Measurements from ENCODE around the gene ST3GAL3.

ST3GAL3 gene

GRCh38 chr1:43925846-43926245 is 218.5 kb downstream of the ST3GAL3 start:
- DNase-seq (no peak), ATAC-seq (no peak)
- Mint-ChIP-seq H3K9me3 (no peaks in the 10 kb centered on the region), H3K27me3 (no peaks in the 10 kb centered on the region), H3K4me3 (no peak overlapping the region), H3K4me1 (peaks cover 7% of the 10 kb centered on the region), H3K27ac (no peak overlapping the region)

- Mint-ChIP-seq H3K27me3 (peaks cover 33% of the 10 kb centered on the region), H3K9me3 (no peaks in the 10 kb centered on the region), H3K27ac (no peak overlapping the region), H3K4me1 (peaks cover 29% of the 10 kb centered on the region), H3K4me3 (no peak overlapping the region)
- peak; percentile 39 for ATAC-seq
- peak in 1 of 2 donors; percentile 18 for DNase-seq
These were observed 223.0 kb downstream of the ST3GAL3 start for GRCh38 chr1:43930168-43930948.

GRCh38 chr1:43930949-43931275 is 223.6 kb downstream of the ST3GAL3 start:
- DNase-seq (no peak), ATAC-seq (no peak)
- H3K4me3 Mint-ChIP-seq: no peak overlapping the region
- peaks cover 34% of the 10 kb centered on the region for H3K4me1 Mint-ChIP-seq
- peaks cover 38% of the 10 kb centered on the region for H3K27me3 Mint-ChIP-seq
- no peak overlapping the region for H3K27ac Mint-ChIP-seq
- H3K9me3 Mint-ChIP-seq: no peaks in the 10 kb centered on the region

GRCh38 chr1:43931711-43932660 is 224.7 kb downstream of the ST3GAL3 start:
- no peaks in the 10 kb centered on the region for H3K9me3 Mint-ChIP-seq
- H3K27ac Mint-ChIP-seq: no peak overlapping the region
- no peak overlapping the region for H3K4me3 Mint-ChIP-seq

GRCh38 chr1:43932786-43933385 is 225.6 kb downstream of the ST3GAL3 start:
- no peak for ATAC-seq
- Mint-ChIP-seq H3K27ac (peak overlapping the region in 1 of 2 donors; percentile 1), H3K4me1 (peaks cover 39% of the 10 kb centered on the region), H3K9me3 (no peaks in the 10 kb centered on the region), H3K27me3 (peaks cover 45% of the 10 kb centered on the region), H3K4me3 (peak overlapping the region in 1 of 2 donors; percentile 81)
- peak in 1 of 2 donors; percentile 7 for DNase-seq

More at GRCh38 chr1:43931711-43932660, 224.7 kb downstream of the ST3GAL3 start:
- H3K27me3 Mint-ChIP-seq: peaks cover 45% of the 10 kb centered on the region
- peaks cover 39% of the 10 kb centered on the region for H3K4me1 Mint-ChIP-seq
- ATAC-seq (no peak), DNase-seq (no peak)

GRCh38 chr1:43933386-43934100 is 226.2 kb downstream of the ST3GAL3 start, which contains the start of gene ARTN:
TSS of gene ARTN (plus strand) at chr1:43933801. CDS start at chr1:43935657, 1,856 bp downstream.
- DNase-seq: peak in 1 of 2 donors; percentile 12
- no peak for ATAC-seq
- H3K4me1 Mint-ChIP-seq: peaks cover 39% of the 10 kb centered on the region
- no peaks in the 10 kb centered on the region for H3K9me3 Mint-ChIP-seq
- peaks cover 45% of the 10 kb centered on the region for H3K27me3 Mint-ChIP-seq
- H3K4me3 Mint-ChIP-seq: peak within 1 kb of the TSS; percentile 53 to 81
- peak within 1 kb of the TSS; percentile 24 to 43 for H3K27ac Mint-ChIP-seq

GRCh38 chr1:43934101-43934985 is 227.0 kb downstream of the ST3GAL3 start:
- Mint-ChIP-seq H3K27ac (peak overlapping the region; percentile 24 to 43), H3K9me3 (no peaks in the 10 kb centered on the region), H3K4me1 (peaks cover 38% of the 10 kb centered on the region), H3K27me3 (peaks cover 45% of the 10 kb centered on the region), H3K4me3 (peak overlapping the region; percentile 53 to 81)
- DNase-seq (peak; percentile 64 to 65), ATAC-seq (peak; percentile 67)

- Mint-ChIP-seq H3K9me3 (no peaks in the 10 kb centered on the region), H3K4me3 (peak overlapping the region in 1 of 2 donors; percentile 81), H3K27me3 (peaks cover 45% of the 10 kb centered on the region), H3K27ac (peak overlapping the region in 1 of 2 donors; percentile 36), H3K4me1 (peaks cover 32% of the 10 kb centered on the region)
- DNase-seq (no peak), ATAC-seq (no peak)
These were observed 227.6 kb downstream of the ST3GAL3 start for GRCh38 chr1:43934986-43935324.

- H3K4me1 Mint-ChIP-seq: peaks cover 32% of the 10 kb centered on the region
- ATAC-seq: peak; percentile 1
- H3K9me3 Mint-ChIP-seq: no peaks in the 10 kb centered on the region
- no peak for DNase-seq
- H3K27me3 Mint-ChIP-seq: peaks cover 45% of the 10 kb centered on the region
- peak overlapping the region in 1 of 2 donors; percentile 64 for H3K27ac Mint-ChIP-seq
- H3K4me3 Mint-ChIP-seq: peak overlapping the region; percentile 11 to 55
These were observed 228.5 kb downstream of the ST3GAL3 start for GRCh38 chr1:43935711-43936427.

- Mint-ChIP-seq H3K4me1 (peaks cover 32% of the 10 kb centered on the region), H3K9me3 (no peaks in the 10 kb centered on the region), H3K27me3 (peaks cover 45% of the 10 kb centered on the region), H3K4me3 (peak overlapping the region; percentile 78 to 83), H3K27ac (peak overlapping the region in 1 of 2 donors; percentile 61)
- ATAC-seq: peak; percentile 54
- DNase-seq: peak; percentile 17 to 29
These were observed 229.3 kb downstream of the ST3GAL3 start for GRCh38 chr1:43936431-43937151.

- Mint-ChIP-seq H3K4me3 (no peak overlapping the region), H3K9me3 (no peaks in the 10 kb centered on the region), H3K4me1 (peaks cover 32% of the 10 kb centered on the region), H3K27ac (no peak overlapping the region), H3K27me3 (peaks cover 42% of the 10 kb centered on the region)
- ATAC-seq: no peak
- DNase-seq: no peak
These were observed 230.0 kb downstream of the ST3GAL3 start for GRCh38 chr1:43937179-43937865.

- no peak for DNase-seq
- Mint-ChIP-seq H3K27ac (no peak overlapping the region), H3K27me3 (peaks cover 32% of the 10 kb centered on the region), H3K9me3 (no peaks in the 10 kb centered on the region), H3K4me1 (peaks cover 26% of the 10 kb centered on the region), H3K4me3 (no peak overlapping the region)
- no peak for ATAC-seq
These were observed 231.0 kb downstream of the ST3GAL3 start for GRCh38 chr1:43938383-43938782.

All from stimulated activated naive CD8-positive, alpha-beta T cell treated with anti-CD3 and anti-CD28 coated beads, Interleukin-15, amount 100 ng/mL, for 72 hours (primary cell).